SU-DHL-6 (cell line): ENCODE measurements around the gene SEL1L2.

Experiments used
- H2AFZ ChIP-seq: fragments of 200-600 bp; sonication (generic); 2 replicates; pipeline ENCODE4 v1.6.1; 2014; ENCODE audit warnings: low read depth, mild to moderate bottlenecking, moderate library complexity, mixed read lengths, antibody characterized with exemption, low read length; ENCODE audit not compliant: severe bottlenecking
- H3F3A ChIP-seq: fragments of 200-600 bp; shearing (Covaris generic); 2 replicates; pipeline ENCODE4 v1.6.0; 2016; ENCODE audit warnings: antibody characterized with exemption, mild to moderate bottlenecking; ENCODE audit not compliant: insufficient read depth
- H3K27ac ChIP-seq: fragments of 200-600 bp; sonication (generic); 2 replicates; pipeline ENCODE4 v1.5.1; 2016; ENCODE audit warnings: low read depth, mild to moderate bottlenecking, low read length, moderate library complexity, mixed read lengths
- H3K27me3 ChIP-seq: fragments of 200-600 bp; sonication (generic), shearing (Covaris generic); 2 replicates; pipeline ENCODE4 v1.6.0; 2014; ENCODE audit warnings: mild to moderate bottlenecking, low read length
- H3K36me3 ChIP-seq: fragments of 200-600 bp; sonication (generic); 2 replicates; pipeline ENCODE4 v1.6.1; 2014; ENCODE audit warnings: mild to moderate bottlenecking, low read length, mixed read lengths
- H3K4me2 ChIP-seq: fragments of 300-600, 200-600 bp; shearing (Covaris generic), sonication (generic); 2 replicates; pipeline ENCODE4 v1.6.0; 2014; ENCODE audit warnings: low read length, low read depth, mild to moderate bottlenecking; ENCODE audit not compliant: poor library complexity, severe bottlenecking
- H3K4me3 ChIP-seq: fragments of 200-600 bp; sonication (generic); 2 replicates; pipeline ENCODE4 v1.5.1; 2014; ENCODE audit warnings: antibody characterized with exemption, low read length, mild to moderate bottlenecking, mixed read lengths; ENCODE audit not compliant: insufficient read depth, poor library complexity, severe bottlenecking
- H3K79me2 ChIP-seq: fragments of 200-600 bp; sonication (generic); 2 replicates; pipeline ENCODE4 v1.6.1; 2014; ENCODE audit warnings: mild to moderate bottlenecking, low read length, moderate library complexity; ENCODE audit not compliant: insufficient read depth
- H3K9ac ChIP-seq: fragments of 200-600 bp; sonication (generic); 2 replicates; pipeline ENCODE4 v1.7.0; 2014; ENCODE audit warnings: mild to moderate bottlenecking, low read length
- H3K9me2 ChIP-seq: fragments of 200-600 bp; sonication (generic); replicated peaks from 2 replicates; pipeline ENCODE4 v1.6.1; 2014; ENCODE audit warnings: low read length; ENCODE audit not compliant: insufficient read depth
- H3K9me3 ChIP-seq: fragments of 200-600 bp; sonication (generic); 2 replicates; pipeline ENCODE4 v1.6.1; 2014; ENCODE audit warnings: low read length, mixed read lengths; ENCODE audit not compliant: insufficient read depth
- H4K20me1 ChIP-seq: fragments of 200-600 bp; sonication (generic); 2 replicates; pipeline ENCODE4 v1.6.1; 2014; ENCODE audit warnings: low read depth, mild to moderate bottlenecking, antibody characterized with exemption, low read length, moderate library complexity, mixed read lengths
- CTCF ChIP-seq: fragments of 200-600 bp; sonication (generic); IDR thresholded peaks from one replicate; pipeline ENCODE4 v1.5.1; 2017; ENCODE audit warnings: antibody characterized with exemption, mild to moderate bottlenecking, low read length, moderate library complexity; ENCODE audit not compliant: insufficient read depth, poor library complexity, severe bottlenecking
- EZH2phosphoT487 ChIP-seq: fragments of 200-600 bp; sonication (generic), shearing (Covaris generic); conservative IDR thresholded peaks from 2 replicates; pipeline ENCODE4 v1.6.1; 2018; ENCODE audit warnings: mild to moderate bottlenecking, antibody characterized with exemption, low read length, moderate library complexity, mixed read lengths

The SEL1L2 gene

DNA sequence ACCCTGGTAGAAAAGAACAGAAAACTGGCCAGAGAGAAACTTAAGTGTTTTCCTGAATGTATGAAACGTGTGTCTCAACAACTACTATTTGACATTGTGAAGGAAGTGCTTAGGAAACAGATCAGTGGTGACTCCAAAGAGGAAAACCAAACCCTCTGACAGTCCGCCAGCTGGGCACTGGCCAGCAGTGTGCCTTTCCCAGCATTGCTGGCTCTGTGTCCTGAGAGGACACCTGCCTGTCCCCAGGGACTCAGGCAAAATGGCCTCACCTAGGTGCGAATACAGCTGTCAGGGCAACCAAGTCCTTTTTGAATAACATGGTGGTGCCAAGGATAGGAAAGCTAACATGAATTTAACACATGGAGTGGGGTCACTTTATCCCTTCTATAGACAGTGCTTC is 133.1 kb downstream of the SEL1L2 start:
- no peaks in the 10 kb centered on the region for H3K9me2 ChIP-seq
- TF ChIP-seq CTCF (no peak), EZH2phosphoT487 (no peak)
- H3K4me2 ChIP-seq: no peak overlapping the region
- no peaks in the 10 kb centered on the region for H3K27me3 ChIP-seq
- H3K79me2 ChIP-seq: no peaks in the 10 kb centered on the region
- no peaks in the 10 kb centered on the region for H3K9me3 ChIP-seq
- H4K20me1 ChIP-seq: no peaks in the 10 kb centered on the region
- no peak overlapping the region for H3K4me3 ChIP-seq
- no peaks in the 10 kb centered on the region for H3F3A ChIP-seq
- no peak overlapping the region for H3K9ac ChIP-seq
- H2AFZ ChIP-seq: no peak overlapping the region
- H3K36me3 ChIP-seq: no peaks in the 10 kb centered on the region
- H3K27ac ChIP-seq: no peak overlapping the region

DNA sequence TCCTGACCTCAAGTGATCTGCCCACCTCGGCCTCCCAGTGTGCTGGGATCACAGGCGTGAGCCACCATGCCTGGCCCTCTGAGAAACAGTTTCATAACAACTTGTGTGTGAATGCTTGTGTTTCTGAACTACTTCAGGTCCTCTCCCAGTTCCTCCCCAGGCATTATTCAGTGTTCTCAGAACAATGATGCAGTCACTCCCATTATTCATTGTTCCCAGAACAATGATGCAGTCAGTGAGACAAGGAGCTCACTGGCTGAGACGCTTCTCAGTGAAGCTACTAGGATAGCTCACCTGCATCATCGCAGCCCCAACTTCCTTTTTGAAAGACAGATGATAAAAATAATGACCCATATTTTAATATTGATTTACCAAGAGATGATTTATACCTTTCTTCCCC is 134.1 kb downstream of the SEL1L2 start:
- Histone ChIP-seq H3K9me2 (no peaks in the 10 kb centered on the region), H2AFZ (no peak overlapping the region), H3K36me3 (no peaks in the 10 kb centered on the region), H3K27me3 (no peaks in the 10 kb centered on the region), H3K27ac (no peak overlapping the region), H3K9me3 (no peaks in the 10 kb centered on the region), H3K9ac (no peak overlapping the region), H3F3A (no peaks in the 10 kb centered on the region), H3K4me2 (no peak overlapping the region), H4K20me1 (no peaks in the 10 kb centered on the region), H3K79me2 (no peaks in the 10 kb centered on the region), H3K4me3 (no peak overlapping the region)
- no peak for TF ChIP-seq CTCF
- TF ChIP-seq EZH2phosphoT487: no peak

- no peaks in the 10 kb centered on the region for H3K36me3 ChIP-seq
- H3K4me3 ChIP-seq: no peak overlapping the region
- no peaks in the 10 kb centered on the region for H4K20me1 ChIP-seq
- no peaks in the 10 kb centered on the region for H3K79me2 ChIP-seq
- no peaks in the 10 kb centered on the region for H3K27me3 ChIP-seq
- H3K9me2 ChIP-seq: no peaks in the 10 kb centered on the region
- H3K9ac ChIP-seq: no peak overlapping the region
- no peak overlapping the region for H3K4me2 ChIP-seq
- H3K9me3 ChIP-seq: no peaks in the 10 kb centered on the region
- no peak overlapping the region for H2AFZ ChIP-seq
- no peaks in the 10 kb centered on the region for H3F3A ChIP-seq
- no peak for TF ChIP-seq EZH2phosphoT487
- TF ChIP-seq CTCF: no peak
- H3K27ac ChIP-seq: no peak overlapping the region
Observed at GRCh38 chr20:13855613-13856012, 134.8 kb downstream of the SEL1L2 start.

DNA sequence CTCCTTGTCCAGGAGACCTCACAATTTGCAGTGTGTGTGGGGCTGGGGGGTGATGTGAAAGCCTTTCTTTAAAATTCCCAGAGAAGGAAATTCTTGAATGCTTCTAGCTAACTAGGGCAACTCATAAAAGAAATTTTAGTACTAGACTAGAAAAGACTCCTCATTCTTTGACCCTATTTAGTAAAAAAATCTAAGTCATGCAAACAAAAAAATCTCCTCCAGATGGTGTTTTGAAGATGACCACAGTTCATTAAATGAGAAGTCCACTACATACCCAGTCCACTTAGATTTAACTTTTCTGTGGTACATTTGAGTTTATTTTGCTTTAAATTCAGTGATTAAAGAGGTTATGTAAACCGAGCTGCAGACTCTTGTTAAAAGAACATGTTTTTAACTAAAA is 138.1 kb downstream of the SEL1L2 start:
- no peaks in the 10 kb centered on the region for H4K20me1 ChIP-seq

More for the DNA sequence above, 138.1 kb downstream of the SEL1L2 start:
- Histone ChIP-seq H3K4me3 (no peak overlapping the region), H3K9me2 (no peaks in the 10 kb centered on the region), H2AFZ (no peak overlapping the region), H3K9me3 (no peaks in the 10 kb centered on the region), H3F3A (no peaks in the 10 kb centered on the region), H3K27ac (no peak overlapping the region), H3K27me3 (no peaks in the 10 kb centered on the region), H3K79me2 (no peaks in the 10 kb centered on the region), H3K36me3 (no peaks in the 10 kb centered on the region), H3K9ac (no peak overlapping the region), H3K4me2 (no peak overlapping the region)
- no peak for TF ChIP-seq CTCF
- no peak for TF ChIP-seq EZH2phosphoT487
